ENCODE results near the gene SLC7A9. TPM values are rescaled to one million over a fixed set of nuclear protein-coding genes. Genes with fewer than 3 reads are reported as not detected.
"Not testable (repeated sequence)": the region's sequence is repeated elsewhere in the genome, so short reads cannot be mapped to it uniquely, and the experiment has no call there.

The SLC7A9 gene
- polyA plus RNA-seq, 1 donor from 2014 or later: not detected

GRCh38 chr19:32876236-32876918 is 6.8 kb upstream of the SLC7A9 start:
- Mint-ChIP-seq H3K4me3 (no peak overlapping the region), H3K4me1 (peaks cover 0 to 2% (median 0%) of the 10 kb centered on the region in 3 donors), H3K27me3 (no peaks in the 10 kb centered on the region), H3K27ac (no peak overlapping the region), H3K36me3 (peaks cover 8% of the 10 kb centered on the region), H3K9me3 (no peaks in the 10 kb centered on the region)

- H3K27ac Mint-ChIP-seq: no peak overlapping the region
- peaks cover 8% of the 10 kb centered on the region for H3K36me3 Mint-ChIP-seq
- H3K4me1 Mint-ChIP-seq: peaks cover 0 to 2% (median 0%) of the 10 kb centered on the region in 3 donors
- H3K27me3 Mint-ChIP-seq: no peaks in the 10 kb centered on the region
- no peak overlapping the region for H3K4me3 Mint-ChIP-seq
- H3K9me3 Mint-ChIP-seq: no peaks in the 10 kb centered on the region
Observed at GRCh38 chr19:32875428-32875827, 5.9 kb upstream of the SLC7A9 start.

GRCh38 chr19:32874605-32875004 is 5.0 kb upstream of the SLC7A9 start:
- no peak overlapping the region for H3K4me3 Mint-ChIP-seq
- H3K4me1 Mint-ChIP-seq: peaks cover 0 to 2% (median 0%) of the 10 kb centered on the region in 3 donors
- H3K27me3 Mint-ChIP-seq: no peaks in the 10 kb centered on the region
- H3K36me3 Mint-ChIP-seq: peaks cover 6% of the 10 kb centered on the region
- H3K9me3 Mint-ChIP-seq: no peaks in the 10 kb centered on the region
- H3K27ac Mint-ChIP-seq: no peak overlapping the region

DNA sequence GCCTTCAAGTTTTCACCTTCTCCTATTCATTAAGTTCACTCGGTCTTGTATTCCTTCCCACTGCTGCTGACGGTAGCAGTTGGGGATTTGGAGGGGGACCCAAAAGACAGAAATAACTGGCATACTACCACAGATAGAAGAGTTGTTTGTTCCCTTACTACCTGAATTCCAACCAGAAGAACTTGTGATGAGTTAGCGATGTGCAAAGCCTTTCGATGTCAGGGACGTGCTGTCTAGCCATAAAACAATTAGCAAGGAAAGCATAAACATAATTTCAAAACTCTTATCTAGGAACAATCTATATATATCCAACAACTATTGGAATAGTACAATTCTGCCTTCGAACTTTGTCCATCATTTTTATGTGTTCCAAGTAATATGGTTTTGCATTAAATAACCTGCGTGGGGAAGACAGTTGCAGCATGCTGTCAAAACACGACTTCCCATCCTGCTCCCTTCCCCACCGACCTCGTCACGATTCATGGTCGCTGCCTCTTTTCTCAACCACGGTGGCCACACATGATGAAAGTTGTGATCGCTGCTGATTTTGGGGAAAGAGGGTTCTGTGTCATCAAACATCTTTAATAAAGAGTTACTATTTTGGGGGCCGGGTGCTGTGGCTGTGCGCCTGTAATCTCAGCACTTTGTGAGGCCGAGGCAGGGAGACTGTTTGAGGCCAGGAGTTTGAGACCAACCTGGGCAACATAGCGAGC is 3.8 kb upstream of the SLC7A9 start:
- Mint-ChIP-seq H3K4me3 (no peak overlapping the region), H3K27ac (no peak overlapping the region), H3K4me1 (peaks cover 0 to 2% (median 0%) of the 10 kb centered on the region in 3 donors), H3K36me3 (peaks cover 2% of the 10 kb centered on the region), H3K9me3 (no peaks in the 10 kb centered on the region), H3K27me3 (no peaks in the 10 kb centered on the region)

DNA sequence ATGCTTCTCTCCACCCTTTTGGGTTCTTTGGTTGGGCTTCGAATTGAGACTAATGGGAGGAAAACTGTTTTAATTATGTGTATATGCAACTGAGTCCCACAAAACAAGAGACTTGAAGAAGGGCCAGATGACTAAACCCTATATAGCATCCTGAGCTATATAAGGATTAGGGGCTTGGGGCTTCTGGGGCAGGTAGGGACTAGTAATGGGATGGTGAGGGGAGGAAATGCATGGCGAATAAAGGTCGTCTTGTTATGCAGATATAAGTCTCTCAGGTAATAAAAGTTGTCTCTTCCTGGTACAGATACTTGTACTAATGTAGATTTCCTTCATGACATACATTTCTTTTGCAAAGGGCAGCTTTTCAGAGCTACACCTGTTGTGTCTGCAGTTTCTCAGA is 2.8 kb upstream of the SLC7A9 start:
- Mint-ChIP-seq H3K27ac (no peak overlapping the region), H3K4me1 (peaks cover 0 to 2% (median 0%) of the 10 kb centered on the region in 3 donors), H3K9me3 (no peaks in the 10 kb centered on the region), H3K36me3 (no peaks in the 10 kb centered on the region), H3K4me3 (no peak overlapping the region), H3K27me3 (no peaks in the 10 kb centered on the region)

DNA sequence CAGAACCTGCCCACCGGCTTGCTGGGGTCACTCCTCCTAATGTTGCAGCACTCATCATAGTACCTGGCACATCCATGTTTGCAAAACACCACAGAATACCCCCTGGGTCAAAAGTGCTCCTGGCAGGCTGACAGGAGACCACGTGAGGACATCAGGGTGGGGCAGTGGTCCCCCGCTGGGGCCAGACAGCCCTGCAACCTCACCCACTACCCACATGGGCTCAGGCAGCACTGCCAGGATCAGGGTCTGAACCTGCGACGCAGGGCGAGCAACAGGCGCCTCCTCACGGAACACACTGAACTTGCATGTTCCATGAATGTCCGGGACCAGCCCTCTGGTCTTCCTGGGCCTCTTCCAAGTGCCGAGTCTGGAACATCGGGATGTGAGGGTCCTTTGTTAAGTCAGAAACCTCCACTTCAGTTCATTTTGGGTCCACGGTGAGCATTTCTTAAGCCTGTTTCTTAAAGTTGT is 1.4 kb upstream of the SLC7A9 start:
- Mint-ChIP-seq H3K4me1 (peaks cover 0 to 2% (median 0%) of the 10 kb centered on the region in 3 donors), H3K4me3 (no peak overlapping the region), H3K36me3 (no peaks in the 10 kb centered on the region), H3K9me3 (no peaks in the 10 kb centered on the region), H3K27ac (no peak overlapping the region), H3K27me3 (no peaks in the 10 kb centered on the region)

DNA sequence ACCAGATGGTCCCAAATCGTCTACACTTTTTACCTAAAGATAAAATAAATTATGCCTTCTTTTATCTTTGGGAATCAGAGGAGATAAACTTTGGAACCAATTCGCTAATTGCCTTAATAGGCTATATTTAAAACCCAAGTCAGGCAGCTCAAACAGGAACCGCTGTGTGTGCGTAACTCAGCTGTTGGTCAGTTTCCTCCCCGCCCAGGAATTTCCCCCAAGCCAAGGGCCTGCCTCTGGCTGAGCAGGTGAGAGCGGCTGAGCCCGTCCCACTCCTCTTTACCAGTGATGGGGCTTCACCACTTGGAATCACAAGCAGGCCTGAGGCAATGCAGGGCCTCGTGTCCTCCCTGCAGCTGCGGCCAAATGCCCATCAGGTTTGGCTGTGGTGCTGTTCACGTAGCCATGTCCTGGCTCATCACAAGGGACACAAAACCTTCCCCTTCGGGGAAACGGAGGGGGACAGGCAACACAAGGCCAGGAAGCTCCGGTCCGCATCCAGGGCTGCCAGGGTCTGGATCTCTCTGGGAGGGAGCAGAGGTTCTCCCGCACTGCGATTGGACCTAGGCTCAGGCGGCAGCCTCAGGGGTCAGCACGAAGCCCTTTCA is 503 bp upstream of the SLC7A9 start:
- no peaks in the 10 kb centered on the region for H3K9me3 Mint-ChIP-seq
- H3K27me3 Mint-ChIP-seq: no peaks in the 10 kb centered on the region
- no peak overlapping the region for H3K4me3 Mint-ChIP-seq
- H3K4me1 Mint-ChIP-seq: peaks cover 0 to 2% (median 0%) of the 10 kb centered on the region in 3 donors
- H3K36me3 Mint-ChIP-seq: no peaks in the 10 kb centered on the region
- H3K27ac Mint-ChIP-seq: no peak overlapping the region

GRCh38 chr19:32868206-32868950 is 1.2 kb downstream of the SLC7A9 start:
- Mint-ChIP-seq H3K4me1 (peaks cover 0 to 2% (median 0%) of the 10 kb centered on the region in 3 donors), H3K9me3 (no peaks in the 10 kb centered on the region), H3K4me3 (no peak overlapping the region), H3K36me3 (no peaks in the 10 kb centered on the region), H3K27ac (no peak overlapping the region), H3K27me3 (no peaks in the 10 kb centered on the region)

- not testable (repeated sequence) for H3K4me3 Mint-ChIP-seq, H3K27ac Mint-ChIP-seq, H3K9me3 Mint-ChIP-seq, H3K4me1 Mint-ChIP-seq, H3K27me3 Mint-ChIP-seq, H3K36me3 Mint-ChIP-seq
Observed at GRCh38 chr19:32867436-32867835, 2.1 kb downstream of the SLC7A9 start.

- Mint-ChIP-seq H3K9me3 (no peaks in the 10 kb centered on the region), H3K4me1 (no peaks in the 10 kb centered on the region), H3K4me3 (no peak overlapping the region), H3K27ac (no peak overlapping the region), H3K36me3 (peaks cover 2% of the 10 kb centered on the region), H3K27me3 (peaks cover 3% of the 10 kb centered on the region)
Observed at GRCh38 chr19:32866564-32867265, 2.9 kb downstream of the SLC7A9 start.

DNA sequence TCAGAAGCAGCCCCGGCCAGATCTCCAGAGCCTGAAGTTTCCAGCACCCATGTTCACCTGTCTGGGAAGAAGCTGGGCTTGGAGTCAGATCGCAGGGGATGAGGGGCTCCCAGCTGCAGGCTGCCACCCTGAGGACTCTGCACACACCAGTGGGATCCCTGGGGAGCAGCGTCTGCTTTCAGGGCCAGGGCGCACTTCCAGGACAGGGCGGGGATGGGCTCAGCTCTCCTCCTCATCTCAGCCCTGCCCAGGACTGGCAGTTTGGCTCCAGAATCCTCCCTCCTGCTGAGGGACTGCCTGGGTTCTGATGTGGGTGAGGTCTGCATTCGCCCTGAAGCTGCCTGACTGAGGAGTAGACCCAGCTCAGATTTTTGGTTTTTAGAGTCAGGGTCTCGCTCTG is 3.5 kb downstream of the SLC7A9 start:
- Mint-ChIP-seq H3K27ac (no peak overlapping the region), H3K4me3 (no peak overlapping the region), H3K27me3 (peaks cover 3% of the 10 kb centered on the region), H3K36me3 (peaks cover 2% of the 10 kb centered on the region), H3K9me3 (no peaks in the 10 kb centered on the region), H3K4me1 (no peaks in the 10 kb centered on the region)

DNA sequence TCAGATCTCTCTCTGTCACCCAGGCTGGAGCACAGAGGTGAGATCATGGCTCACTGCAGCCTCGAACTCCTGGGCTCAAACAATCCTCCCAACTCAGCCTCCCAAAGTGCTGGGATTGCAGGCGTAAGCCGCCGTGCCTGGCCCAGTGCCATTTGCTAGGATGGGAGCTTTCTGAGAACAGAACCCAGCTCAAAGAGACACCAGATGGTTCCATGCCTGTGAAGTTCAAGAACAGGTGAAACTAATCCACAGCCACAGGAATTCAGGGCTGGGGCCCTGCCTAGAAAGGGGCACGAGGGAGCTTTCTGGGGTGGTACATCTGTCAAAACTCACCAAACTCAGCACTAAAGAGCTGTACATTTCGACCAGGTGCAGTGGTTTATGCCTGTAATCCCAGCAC is 4.2 kb downstream of the SLC7A9 start:
- H3K27ac Mint-ChIP-seq: no peak overlapping the region
- no peaks in the 10 kb centered on the region for H3K4me1 Mint-ChIP-seq
- peaks cover 3% of the 10 kb centered on the region for H3K27me3 Mint-ChIP-seq
- H3K4me3 Mint-ChIP-seq: no peak overlapping the region
- H3K36me3 Mint-ChIP-seq: peaks cover 2% of the 10 kb centered on the region
- H3K9me3 Mint-ChIP-seq: no peaks in the 10 kb centered on the region

GRCh38 chr19:32864318-32865007 is 5.1 kb downstream of the SLC7A9 start:
- peaks cover 3% of the 10 kb centered on the region for H3K27me3 Mint-ChIP-seq
- H3K4me3 Mint-ChIP-seq: no peak overlapping the region
- H3K4me1 Mint-ChIP-seq: no peaks in the 10 kb centered on the region
- H3K36me3 Mint-ChIP-seq: peaks cover 2% of the 10 kb centered on the region
- no peak overlapping the region for H3K27ac Mint-ChIP-seq
- H3K9me3 Mint-ChIP-seq: no peaks in the 10 kb centered on the region

GRCh38 chr19:32863841-32864240 is 5.7 kb downstream of the SLC7A9 start:
- Mint-ChIP-seq H3K4me3 (no peak overlapping the region), H3K27ac (no peak overlapping the region), H3K9me3 (no peaks in the 10 kb centered on the region), H3K4me1 (no peaks in the 10 kb centered on the region), H3K27me3 (peaks cover 3% of the 10 kb centered on the region), H3K36me3 (peaks cover 2% of the 10 kb centered on the region)

Data from IgD-negative memory B cell (primary cell).